GM20000 (cell line): ENCODE data around the gene ZNF134.

Source experiments
- DNase-seq: peaks from one replicate; pipeline ENCODE4 v3.0.0; 2012; ENCODE audit warnings: low spot score
- TF ChIP-seq, protein P1 (sequence below): IDR thresholded peaks from 2 replicates; pipeline ENCODE4 v1.5.1; 2012; ENCODE audit warnings: mild to moderate bottlenecking, control low read depth; ENCODE audit errors: extremely low read depth, missing control alignments

Gene ZNF134

DNA sequence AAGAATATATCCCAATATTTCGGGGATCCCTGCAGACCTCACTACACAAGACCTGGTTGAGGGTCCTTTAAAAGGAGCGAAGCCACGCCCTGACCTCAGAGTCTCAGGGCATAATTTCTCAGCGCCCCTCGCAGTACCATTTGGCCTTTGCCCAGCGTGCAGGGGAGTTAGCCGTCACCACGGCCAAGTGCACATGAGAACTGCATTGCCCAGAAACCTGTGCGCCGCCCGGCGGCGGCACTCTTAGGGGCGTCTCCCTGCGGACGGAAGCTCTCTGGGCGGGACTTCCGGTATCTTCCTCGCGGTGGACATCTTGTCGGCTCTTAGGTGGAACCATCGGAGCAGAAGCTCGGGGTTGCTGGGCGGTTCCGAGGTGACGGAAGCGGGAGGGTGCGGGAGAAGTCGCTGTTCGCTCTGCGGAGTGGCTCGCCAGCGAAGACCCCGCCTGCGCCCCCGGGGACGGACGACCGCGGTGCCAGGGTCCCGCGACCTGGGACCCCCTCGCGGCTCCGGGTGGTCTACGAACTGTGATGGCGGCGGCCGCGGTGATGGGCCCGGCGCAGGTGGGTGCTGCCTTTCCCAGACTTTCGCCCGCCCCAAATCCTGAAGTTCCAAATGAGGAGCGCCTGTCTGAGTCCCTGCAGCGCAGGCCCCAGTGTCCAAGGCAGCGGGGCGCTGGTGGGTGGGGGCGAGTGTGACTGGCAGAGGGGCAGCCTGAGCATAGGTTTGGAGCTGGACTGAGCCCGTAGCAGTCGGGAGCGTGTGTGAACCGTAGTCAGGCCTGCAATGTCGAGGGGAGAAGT, at the start of gene ZNF134:
Gene ZNF134, plus strand, starts transcription at position 302 of the 803 bp plus-strand sequence. CDS start 5,227 bp downstream, outside the sequence.
- TF ChIP-seq, protein P1, sequence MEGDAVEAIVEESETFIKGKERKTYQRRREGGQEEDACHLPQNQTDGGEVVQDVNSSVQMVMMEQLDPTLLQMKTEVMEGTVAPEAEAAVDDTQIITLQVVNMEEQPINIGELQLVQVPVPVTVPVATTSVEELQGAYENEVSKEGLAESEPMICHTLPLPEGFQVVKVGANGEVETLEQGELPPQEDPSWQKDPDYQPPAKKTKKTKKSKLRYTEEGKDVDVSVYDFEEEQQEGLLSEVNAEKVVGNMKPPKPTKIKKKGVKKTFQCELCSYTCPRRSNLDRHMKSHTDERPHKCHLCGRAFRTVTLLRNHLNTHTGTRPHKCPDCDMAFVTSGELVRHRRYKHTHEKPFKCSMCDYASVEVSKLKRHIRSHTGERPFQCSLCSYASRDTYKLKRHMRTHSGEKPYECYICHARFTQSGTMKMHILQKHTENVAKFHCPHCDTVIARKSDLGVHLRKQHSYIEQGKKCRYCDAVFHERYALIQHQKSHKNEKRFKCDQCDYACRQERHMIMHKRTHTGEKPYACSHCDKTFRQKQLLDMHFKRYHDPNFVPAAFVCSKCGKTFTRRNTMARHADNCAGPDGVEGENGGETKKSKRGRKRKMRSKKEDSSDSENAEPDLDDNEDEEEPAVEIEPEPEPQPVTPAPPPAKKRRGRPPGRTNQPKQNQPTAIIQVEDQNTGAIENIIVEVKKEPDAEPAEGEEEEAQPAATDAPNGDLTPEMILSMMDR, result no peak
- peak; percentile 96 for DNase-seq

DNA sequence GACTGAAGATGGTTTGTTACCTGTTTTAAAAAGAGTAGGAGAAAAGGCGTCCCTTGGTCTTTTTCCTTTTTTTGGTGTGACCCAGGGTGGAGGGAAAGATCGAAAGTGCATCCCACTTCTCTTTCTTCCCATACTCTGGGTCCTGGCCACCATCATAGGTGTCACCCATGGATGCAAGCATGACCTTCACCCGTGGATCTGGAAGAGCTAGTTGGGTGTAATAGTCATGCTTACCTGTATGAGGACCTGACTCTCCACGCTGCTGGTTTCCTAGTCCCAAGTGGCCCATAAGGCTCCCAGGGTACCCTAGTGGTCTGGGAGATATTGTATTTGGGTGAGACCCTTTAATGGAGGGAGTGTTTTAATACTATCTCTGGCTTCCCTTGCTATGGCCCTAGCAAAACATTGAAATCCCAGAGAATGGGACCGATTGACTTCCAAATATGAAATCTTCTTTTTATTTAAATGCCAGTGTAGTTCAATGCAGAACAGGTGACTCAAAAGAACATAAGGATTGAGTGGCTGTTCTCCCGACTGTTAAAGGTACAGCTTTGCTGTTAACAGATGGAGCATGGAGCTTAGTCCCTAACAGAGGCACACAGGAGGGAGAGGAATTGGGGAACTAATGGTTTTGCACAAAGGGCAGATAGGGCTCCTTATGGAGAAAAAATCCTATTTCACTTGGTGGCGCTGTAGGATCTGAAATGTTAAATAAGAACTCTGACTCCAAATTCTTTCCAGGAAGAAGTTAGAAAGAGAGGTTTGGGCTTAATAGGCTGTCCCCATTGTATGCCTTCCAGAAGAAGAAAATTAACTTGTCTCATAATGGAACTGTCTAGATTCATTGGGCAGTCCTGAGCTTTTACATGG, 47.4 kb upstream of the ZNF134 start:
- no peak for DNase-seq
- TF ChIP-seq, protein P1, result no peak

DNA sequence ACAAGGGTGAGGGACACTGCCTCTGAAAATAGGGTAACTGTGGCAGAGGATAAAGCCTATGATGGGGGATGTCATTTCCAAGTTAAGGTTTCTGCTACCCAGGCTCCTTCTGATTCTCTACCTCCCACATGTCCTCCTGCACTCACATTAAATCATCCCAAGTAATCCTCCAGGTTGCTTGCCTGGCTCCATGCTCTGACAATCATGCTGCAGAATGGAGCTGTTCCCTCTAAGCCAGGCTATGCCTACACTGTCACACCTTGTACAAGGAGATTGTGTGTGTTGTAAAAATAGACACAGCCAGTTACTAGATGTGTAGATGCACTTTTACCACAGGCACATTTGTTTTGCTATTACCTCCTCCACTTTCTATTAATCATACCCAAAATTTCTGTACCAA, 43.3 kb upstream of the ZNF134 start:
- no peak for DNase-seq
- TF ChIP-seq, protein P1, result no peak

DNA sequence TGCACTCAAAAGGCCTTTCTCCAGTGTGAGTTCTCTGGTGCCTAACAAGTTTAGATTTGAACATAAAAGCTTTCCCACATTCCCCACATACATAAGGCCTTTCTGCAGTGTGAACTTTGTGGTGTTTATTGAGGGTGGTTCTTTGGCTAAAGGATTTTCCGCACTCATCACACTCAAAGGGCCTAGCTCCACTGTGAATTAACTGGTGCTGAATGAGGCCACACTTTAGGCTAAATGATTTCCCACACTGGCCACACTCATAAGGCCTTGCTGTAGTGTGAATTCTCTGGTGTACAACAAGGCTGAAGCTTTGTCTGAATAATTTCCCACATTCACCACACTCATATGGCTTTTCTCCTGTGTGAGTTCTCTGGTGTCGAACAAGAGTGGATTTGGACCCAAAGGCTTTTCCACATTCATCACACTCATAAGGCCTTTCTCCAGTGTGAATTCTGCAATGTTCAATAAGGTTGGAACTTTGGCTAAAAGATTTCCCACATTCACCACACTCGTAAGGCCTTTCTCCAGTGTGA, 41.6 kb upstream of the ZNF134 start:
- TF ChIP-seq, protein P1, result no peak

DNA sequence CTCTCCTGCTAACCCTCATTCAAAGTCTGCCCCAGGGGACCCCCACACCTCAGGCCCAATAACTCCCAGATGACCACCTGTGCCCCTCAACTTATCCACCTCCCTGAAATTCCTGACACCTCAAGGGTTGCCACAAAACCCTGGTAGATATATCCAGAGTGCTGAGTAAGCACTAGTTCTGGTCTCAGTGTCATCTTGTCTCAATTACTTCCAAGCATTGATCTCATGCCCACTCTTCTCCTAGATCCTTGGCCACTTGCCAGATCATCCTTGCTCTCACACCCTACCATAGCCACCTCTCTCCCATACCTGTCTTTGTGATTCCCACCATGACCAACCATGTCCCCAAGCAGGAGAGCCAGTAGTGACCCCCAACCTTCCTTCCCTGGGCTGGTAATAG, 37.4 kb upstream of the ZNF134 start:
- DNase-seq, result no peak
- TF ChIP-seq, protein P1, result no peak

More for the DNA sequence above, 41.6 kb upstream of the ZNF134 start:
- no peak for DNase-seq

DNA sequence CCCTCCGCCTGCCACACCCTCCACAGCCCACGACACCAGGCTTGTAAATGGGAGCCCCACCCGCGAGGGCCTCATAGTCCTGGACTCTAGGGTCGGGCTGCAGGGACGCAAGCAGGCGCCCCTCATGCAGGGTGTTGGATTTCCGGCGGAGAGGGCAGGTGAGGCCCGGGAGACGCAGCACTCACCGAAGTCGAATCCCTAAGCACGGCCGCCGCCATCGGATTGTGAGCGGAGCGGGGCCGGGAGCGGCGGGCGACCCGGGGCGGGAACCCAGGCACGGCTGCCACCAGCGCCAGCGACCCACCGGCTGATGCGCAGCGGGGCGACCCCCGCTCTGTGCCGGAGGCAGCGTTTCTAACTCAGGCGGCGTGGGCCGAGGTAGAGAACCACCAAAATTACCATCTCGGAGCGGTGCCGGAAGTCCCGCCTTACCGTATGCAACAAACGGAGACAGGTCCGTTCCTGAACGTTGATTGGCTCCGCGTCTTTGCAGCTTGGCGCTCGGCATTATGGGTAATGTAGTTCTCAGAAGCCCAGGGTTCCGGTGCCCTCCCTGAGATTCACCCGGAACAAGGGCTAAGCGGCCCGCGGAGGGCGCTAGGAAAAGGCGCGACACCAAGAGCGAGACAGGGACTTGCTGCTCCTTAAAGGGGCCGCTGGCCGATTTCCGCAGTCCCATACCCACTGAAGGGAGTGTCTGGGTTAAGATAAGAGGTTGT, 35.4 kb upstream of the ZNF134 start, which contains the start of gene ZNF416:
Gene ZNF416, minus strand, starts transcription at position 425 of the 719 bp plus-strand sequence. Its CDS starts 207 bp downstream, at position 218.
- peak; percentile 99 for DNase-seq
- TF ChIP-seq, protein P1, result no peak
